ENCODE measurements around the gene FER. TPM values are rescaled to one million over a fixed set of nuclear protein-coding genes. Genes with fewer than 3 reads are reported as not detected.

FER gene
- total RNA-seq, 1 donor from 2014 or later = 11.8 TPM

DNA sequence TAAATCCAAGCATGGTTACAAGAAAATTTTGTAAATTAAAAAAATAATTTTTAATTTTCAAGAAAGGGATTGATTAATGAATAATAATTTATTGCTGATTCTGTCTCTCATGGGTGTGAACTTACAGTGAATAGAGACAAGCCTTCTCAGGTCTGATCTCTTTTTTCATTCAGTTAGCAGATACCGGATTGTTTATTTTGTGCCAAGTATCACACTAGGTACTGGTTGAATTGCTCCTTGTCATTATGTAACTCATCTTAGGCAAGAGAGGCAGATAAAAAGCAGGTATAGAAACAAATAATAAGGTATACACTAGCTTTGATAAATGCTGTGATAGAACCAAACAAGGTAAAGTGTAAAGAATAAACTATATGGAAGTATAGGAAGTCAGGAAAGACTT is 378.8 kb downstream of the FER start:
- H3K27me3 ChIP-seq = no peaks in the 10 kb centered on the region
- no peak overlapping the region for H3K4me3 ChIP-seq
- no peak for DNase-seq (ENCODE audit: low spot score in 2 of 2)
- intact Hi-C loops (cut with DNase I) = no loop called here
- no peaks in the 10 kb centered on the region for H3K4me1 ChIP-seq
- H3K36me3 ChIP-seq = no peaks in the 10 kb centered on the region
- H3K27ac ChIP-seq = no peak overlapping the region
- TF ChIP-seq, protein P1, sequence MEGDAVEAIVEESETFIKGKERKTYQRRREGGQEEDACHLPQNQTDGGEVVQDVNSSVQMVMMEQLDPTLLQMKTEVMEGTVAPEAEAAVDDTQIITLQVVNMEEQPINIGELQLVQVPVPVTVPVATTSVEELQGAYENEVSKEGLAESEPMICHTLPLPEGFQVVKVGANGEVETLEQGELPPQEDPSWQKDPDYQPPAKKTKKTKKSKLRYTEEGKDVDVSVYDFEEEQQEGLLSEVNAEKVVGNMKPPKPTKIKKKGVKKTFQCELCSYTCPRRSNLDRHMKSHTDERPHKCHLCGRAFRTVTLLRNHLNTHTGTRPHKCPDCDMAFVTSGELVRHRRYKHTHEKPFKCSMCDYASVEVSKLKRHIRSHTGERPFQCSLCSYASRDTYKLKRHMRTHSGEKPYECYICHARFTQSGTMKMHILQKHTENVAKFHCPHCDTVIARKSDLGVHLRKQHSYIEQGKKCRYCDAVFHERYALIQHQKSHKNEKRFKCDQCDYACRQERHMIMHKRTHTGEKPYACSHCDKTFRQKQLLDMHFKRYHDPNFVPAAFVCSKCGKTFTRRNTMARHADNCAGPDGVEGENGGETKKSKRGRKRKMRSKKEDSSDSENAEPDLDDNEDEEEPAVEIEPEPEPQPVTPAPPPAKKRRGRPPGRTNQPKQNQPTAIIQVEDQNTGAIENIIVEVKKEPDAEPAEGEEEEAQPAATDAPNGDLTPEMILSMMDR (IDR thresholded peaks at IDR 0.05) = no peak
- peaks cover 0 to 2% of the 10 kb centered on the region in 2 donors for H3K9me3 ChIP-seq

DNA sequence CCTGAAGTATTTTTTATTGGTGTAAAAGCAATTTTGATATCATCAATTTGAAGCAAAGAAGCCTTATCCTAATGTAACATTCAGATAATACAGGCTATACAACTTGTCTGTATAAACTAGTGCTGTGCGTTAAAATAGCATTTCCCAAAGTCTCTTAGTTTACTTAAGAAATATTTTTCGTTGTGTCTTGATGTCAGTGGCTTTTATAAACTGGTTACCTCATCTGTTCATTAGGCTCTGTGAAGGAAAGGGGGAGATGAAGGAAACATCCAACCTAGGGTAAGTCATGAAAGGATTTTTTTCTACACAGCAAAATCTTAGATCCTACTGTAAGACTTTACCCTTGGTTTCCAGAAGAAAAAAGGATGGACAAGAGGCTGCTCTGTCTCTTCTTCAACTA is 389.2 kb downstream of the FER start:
- TF ChIP-seq, protein P1 (IDR thresholded peaks at IDR 0.05) = no peak
- intact Hi-C loops (cut with DNase I) = no loop called here
- H3K36me3 ChIP-seq = no peaks in the 10 kb centered on the region
- H3K4me3 ChIP-seq = no peak overlapping the region
- no peaks in the 10 kb centered on the region for H3K9me3 ChIP-seq
- peaks cover 0 to 6% of the 10 kb centered on the region in 2 donors for H3K4me1 ChIP-seq
- no peak for DNase-seq (ENCODE audit: low spot score in 2 of 2)
- no peak overlapping the region for H3K27ac ChIP-seq
- no peaks in the 10 kb centered on the region for H3K27me3 ChIP-seq

DNA sequence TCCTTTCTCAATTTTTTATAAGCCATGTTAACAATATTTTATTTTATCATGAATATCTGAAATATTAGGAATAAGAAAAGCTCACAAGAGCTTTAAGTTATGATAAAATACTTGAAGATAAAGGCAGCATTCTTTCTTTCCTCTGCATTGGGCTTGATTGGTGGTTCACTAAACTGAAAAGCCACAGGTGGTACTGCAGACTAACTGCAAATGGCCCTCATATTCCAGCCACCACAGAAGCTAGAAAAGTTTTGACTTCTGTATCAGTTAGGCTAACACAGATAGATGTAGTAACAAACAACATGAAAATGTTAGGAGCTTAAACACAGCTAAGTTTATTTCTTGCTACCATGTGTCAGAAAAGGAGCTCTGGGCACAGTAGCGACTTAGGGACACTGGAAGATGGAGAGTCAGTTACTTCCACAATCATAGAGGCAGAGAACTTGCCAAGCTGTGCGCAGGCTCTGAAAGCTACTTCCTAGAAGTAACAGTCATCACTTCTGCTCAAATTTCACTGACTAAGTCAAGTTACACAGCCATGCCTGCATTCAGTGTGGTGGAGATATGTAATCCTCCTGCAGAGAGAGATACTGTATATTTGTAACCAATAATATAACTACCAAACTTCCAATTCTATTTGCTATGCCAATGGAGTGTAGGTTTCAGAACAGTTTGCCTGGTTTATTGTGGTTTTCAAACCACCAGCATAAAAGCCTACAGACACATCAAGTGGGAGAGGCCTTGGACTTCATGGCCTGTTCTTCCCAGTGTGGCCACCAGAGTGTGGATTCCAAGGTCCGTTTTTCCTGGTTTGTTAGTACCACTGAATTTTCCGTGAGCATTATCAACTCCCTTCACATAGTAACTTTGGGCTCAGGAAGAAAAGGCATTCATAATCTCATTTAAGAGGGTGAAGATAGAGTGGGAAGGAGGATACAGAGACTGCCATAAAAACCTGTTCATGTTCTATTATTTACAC is 393.8 kb downstream of the FER start:
- H3K27ac ChIP-seq = no peak overlapping the region
- no peak overlapping the region for H3K4me3 ChIP-seq
- H3K9me3 ChIP-seq = no peaks in the 10 kb centered on the region
- DNase-seq (ENCODE audit: low spot score in 2 of 2) = no peak
- TF ChIP-seq, protein P1 (IDR thresholded peaks at IDR 0.05) = no peak
- H3K27me3 ChIP-seq = no peaks in the 10 kb centered on the region
- intact Hi-C loops (cut with DNase I) = no loop called here
- no peaks in the 10 kb centered on the region for H3K36me3 ChIP-seq
- H3K4me1 ChIP-seq = peaks cover 0 to under 1% of the 10 kb centered on the region in 2 donors

DNA sequence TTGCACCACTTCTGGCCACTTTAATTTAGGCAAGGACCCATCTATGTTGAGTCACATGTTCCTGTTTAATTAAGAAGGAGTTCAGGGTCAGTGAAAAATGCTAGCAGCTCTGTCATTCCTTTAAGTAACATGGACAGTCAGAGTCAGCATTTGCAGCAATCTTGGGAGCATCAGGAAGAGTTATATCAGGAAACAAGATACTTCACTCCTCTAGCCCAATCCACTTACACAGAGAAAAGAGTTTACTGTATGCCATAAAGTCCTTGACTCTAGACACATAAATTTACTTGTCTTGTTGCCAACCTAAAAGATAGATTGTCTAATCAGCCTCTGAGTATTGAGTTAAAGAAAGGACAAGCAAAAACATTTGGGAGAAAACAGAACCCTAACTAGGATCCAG is 395.3 kb downstream of the FER start:
- Histone ChIP-seq H3K36me3 (no peaks in the 10 kb centered on the region), H3K4me1 (peaks cover 0 to 3% of the 10 kb centered on the region in 2 donors), H3K27ac (no peak overlapping the region), H3K4me3 (no peak overlapping the region), H3K9me3 (no peaks in the 10 kb centered on the region), H3K27me3 (no peaks in the 10 kb centered on the region)
- no peak for DNase-seq (ENCODE audit: low spot score in 2 of 2)
- TF ChIP-seq, protein P1 (IDR thresholded peaks at IDR 0.05) = no peak
- intact Hi-C loops (cut with DNase I) = no loop called here

DNA sequence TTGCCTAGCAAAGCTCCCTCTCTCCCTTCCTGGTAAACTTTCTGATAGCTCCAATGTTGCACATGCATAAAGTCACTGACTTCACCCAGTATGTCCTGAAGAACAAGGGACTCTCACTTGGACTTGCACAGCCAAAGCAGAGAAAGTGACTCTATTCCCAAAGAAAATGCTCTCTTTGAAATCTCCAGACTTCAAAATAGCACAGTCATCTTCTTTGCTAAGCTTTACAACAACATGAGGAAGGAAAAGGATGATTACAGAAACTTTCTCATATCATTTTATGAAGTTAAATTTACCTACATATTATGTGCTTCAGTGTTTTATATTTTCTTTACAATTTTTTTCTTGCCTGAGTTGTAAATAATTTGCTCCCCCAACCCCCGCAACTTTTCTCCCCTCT is 397.4 kb downstream of the FER start:
- TF ChIP-seq, protein P1 (IDR thresholded peaks at IDR 0.05) = no peak
- no peaks in the 10 kb centered on the region for H3K36me3 ChIP-seq
- H3K4me1 ChIP-seq = peaks cover 0 to 3% of the 10 kb centered on the region in 2 donors
- H3K27me3 ChIP-seq = no peaks in the 10 kb centered on the region
- no peak overlapping the region for H3K27ac ChIP-seq
- intact Hi-C loops (cut with DNase I) = no loop called here
- H3K9me3 ChIP-seq = no peaks in the 10 kb centered on the region
- DNase-seq (ENCODE audit: low spot score in 2 of 2) = no peak
- no peak overlapping the region for H3K4me3 ChIP-seq
